Erythroblast (primary cell): ENCODE measurements around the gene PPP4R2.

Source experiments
- GATA1 ChIP-seq: IDR thresholded peaks from 2 replicates; pipeline ENCODE4 v1.6.1; 2011; ENCODE audit warnings: low read depth, mild to moderate bottlenecking, control low read depth, low read length, moderate library complexity
- POLR2A ChIP-seq: IDR thresholded peaks from 2 replicates; pipeline ENCODE4 v1.6.1; 2011; ENCODE audit warnings: mild to moderate bottlenecking, low read length

DNA sequence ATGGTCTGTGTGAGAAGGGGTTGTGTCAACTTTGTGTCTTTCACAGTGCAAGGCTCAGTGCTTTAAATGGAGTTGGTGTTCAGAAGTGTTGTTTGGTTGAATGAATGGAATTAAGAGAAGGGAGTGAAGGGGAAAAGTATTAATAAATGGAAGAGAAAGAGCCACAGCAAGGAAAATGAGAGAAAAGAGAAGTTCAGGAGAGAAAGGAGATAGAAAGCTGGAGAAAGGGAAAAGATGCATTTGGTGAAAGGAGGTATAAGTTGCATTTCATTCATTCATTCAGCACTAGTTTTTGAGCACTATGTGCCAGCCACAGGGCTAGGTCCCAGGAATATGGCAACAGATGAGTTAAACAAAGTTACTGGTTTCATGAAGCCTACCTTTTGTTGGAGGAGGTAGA is 34.3 kb upstream of the PPP4R2 start:
- TF ChIP-seq POLR2A, result no peak
- TF ChIP-seq GATA1, result no peak
